Stimulated activated CD8-positive, alpha-beta memory T cell treated with anti-CD3 and anti-CD28 coated beads, Interleukin-15, amount 100 ng/mL, for 24 hours (primary cell): Measurements from ENCODE around the gene STK11IP.
"Not testable (repeated sequence)": the region's sequence is repeated elsewhere in the genome, so short reads cannot be mapped to it uniquely, and the experiment has no call there.

Experiments used
- DNase-seq: peaks from one replicate; pipeline ENCODE4 v3.0.0-alpha.2; 2020; ENCODE audit warnings: low read depth

STK11IP gene

GRCh38 chr2:219634951-219635751 is 37.5 kb downstream of the STK11IP start:
- DNase-seq, result no peak

GRCh38 chr2:219636144-219636915 is 38.7 kb downstream of the STK11IP start:
- no peak for DNase-seq

GRCh38 chr2:219636941-219637841 is 39.5 kb downstream of the STK11IP start:
- no peak for DNase-seq

- no peak for DNase-seq
These were observed 40.2 kb downstream of the STK11IP start for GRCh38 chr2:219637842-219638185.

- DNase-seq, result no peak
These were observed 40.7 kb downstream of the STK11IP start for GRCh38 chr2:219638217-219638947.

- no peak for DNase-seq
These were observed 41.5 kb downstream of the STK11IP start for GRCh38 chr2:219638948-219639755.

GRCh38 chr2:219641390-219642068 is 43.9 kb downstream of the STK11IP start:
- no peak for DNase-seq

- no peak for DNase-seq
These were observed 44.4 kb downstream of the STK11IP start for GRCh38 chr2:219642069-219642454.

GRCh38 chr2:219642465-219643083 is 44.9 kb downstream of the STK11IP start:
- DNase-seq, result peak; percentile 70

- DNase-seq, result no peak
These were observed 45.4 kb downstream of the STK11IP start for GRCh38 chr2:219643084-219643473.

GRCh38 chr2:219643788-219644398 is 46.2 kb downstream of the STK11IP start:
- no peak for DNase-seq

GRCh38 chr2:219644801-219645480 is 47.3 kb downstream of the STK11IP start:
- DNase-seq, result no peak

GRCh38 chr2:219645631-219646527 is 48.2 kb downstream of the STK11IP start:
- no peak for DNase-seq

- DNase-seq, result no peak
These were observed 50.5 kb downstream of the STK11IP start for GRCh38 chr2:219648176-219648575.

- DNase-seq, result no peak
These were observed 51.3 kb downstream of the STK11IP start for GRCh38 chr2:219648963-219649362.

GRCh38 chr2:219650426-219651248 is 53.0 kb downstream of the STK11IP start:
- DNase-seq, result no peak

GRCh38 chr2:219651656-219652055 is 54.0 kb downstream of the STK11IP start:
- DNase-seq, result not testable (repeated sequence)
